Loucy (cell line): Measurements from ENCODE around the gene LMO2.

Experiments used
- EZH2phosphoT487 ChIP-seq: fragments of 200-600 bp; IDR thresholded peaks from 2 replicates; pipeline ENCODE4 v1.6.1; 2018; ENCODE audit warnings: antibody characterized with exemption, mild to moderate bottlenecking, moderate library complexity, borderline replicate concordance
- TF ChIP-seq, protein P1 (sequence below): fragments of 200-600 bp; sonication (generic); conservative IDR thresholded peaks from 2 replicates; pipeline ENCODE4 v1.5.1; 2014; ENCODE audit warnings: mild to moderate bottlenecking, antibody characterized with exemption, low read length

DNA sequence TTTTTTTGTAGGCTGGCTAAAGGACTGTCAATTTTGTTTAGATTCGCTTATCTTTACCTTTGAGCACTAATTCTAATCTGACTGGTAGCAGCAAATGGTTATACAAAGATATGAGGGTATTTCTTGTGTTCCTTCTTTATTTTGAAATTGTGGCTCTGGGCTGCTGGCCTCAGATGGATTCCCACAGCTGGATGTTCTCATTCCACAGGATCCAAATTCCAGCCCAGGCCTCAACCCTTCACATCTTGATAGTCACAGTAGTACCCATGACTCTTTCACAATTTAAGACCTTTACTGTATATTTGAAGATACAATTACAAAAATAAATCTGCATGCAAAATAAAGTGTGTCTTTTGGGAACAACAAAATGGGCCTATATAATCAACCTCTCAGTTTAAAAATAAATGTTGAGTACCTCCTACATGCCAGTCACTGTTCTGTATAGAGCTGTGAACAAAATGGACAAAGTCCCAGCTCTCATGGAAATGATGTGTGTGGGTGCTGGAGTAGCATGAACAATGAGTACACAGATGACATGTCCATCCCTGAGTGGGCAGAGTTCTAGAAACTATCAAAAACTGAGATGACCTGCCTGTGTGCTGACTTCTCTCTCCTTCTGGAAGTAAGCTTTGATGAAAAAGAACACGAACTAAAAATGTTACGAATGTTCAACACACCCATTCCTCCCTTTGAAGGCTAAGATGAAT is 65.9 kb downstream of the LMO2 start:
- TF ChIP-seq, protein P1, sequence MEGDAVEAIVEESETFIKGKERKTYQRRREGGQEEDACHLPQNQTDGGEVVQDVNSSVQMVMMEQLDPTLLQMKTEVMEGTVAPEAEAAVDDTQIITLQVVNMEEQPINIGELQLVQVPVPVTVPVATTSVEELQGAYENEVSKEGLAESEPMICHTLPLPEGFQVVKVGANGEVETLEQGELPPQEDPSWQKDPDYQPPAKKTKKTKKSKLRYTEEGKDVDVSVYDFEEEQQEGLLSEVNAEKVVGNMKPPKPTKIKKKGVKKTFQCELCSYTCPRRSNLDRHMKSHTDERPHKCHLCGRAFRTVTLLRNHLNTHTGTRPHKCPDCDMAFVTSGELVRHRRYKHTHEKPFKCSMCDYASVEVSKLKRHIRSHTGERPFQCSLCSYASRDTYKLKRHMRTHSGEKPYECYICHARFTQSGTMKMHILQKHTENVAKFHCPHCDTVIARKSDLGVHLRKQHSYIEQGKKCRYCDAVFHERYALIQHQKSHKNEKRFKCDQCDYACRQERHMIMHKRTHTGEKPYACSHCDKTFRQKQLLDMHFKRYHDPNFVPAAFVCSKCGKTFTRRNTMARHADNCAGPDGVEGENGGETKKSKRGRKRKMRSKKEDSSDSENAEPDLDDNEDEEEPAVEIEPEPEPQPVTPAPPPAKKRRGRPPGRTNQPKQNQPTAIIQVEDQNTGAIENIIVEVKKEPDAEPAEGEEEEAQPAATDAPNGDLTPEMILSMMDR: no peak
- TF ChIP-seq EZH2phosphoT487: no peak
